Activated CD8-positive, alpha-beta T cell treated with anti-CD3 and anti-CD28 coated beads for 36 hours (primary cell): ENCODE results near the gene MEAF6. TPM values are rescaled to one million over a fixed set of nuclear protein-coding genes. Genes with fewer than 3 reads are reported as not detected.

ENCODE experiments used
- ATAC-seq: fragments of 200-7000 bp; cut with Tn5 transposase; one replicate; pipeline ENCODE4 v1.10.0; 2021; ENCODE audit warnings: mild to moderate bottlenecking, moderate library complexity
- CTCF ChIA-PET: fragments of 350-600 bp; sonication (Branson Sonifier 250); formaldehyde crosslinking; loops from one replicate; lab custom pipeline; 2021; ENCODE audit warnings: antibody characterized with exemption; lab: Charles Lee
- POLR2A ChIA-PET: fragments of 350-600 bp; sonication (Branson Sonifier 250); formaldehyde crosslinking; loops from one replicate; lab custom pipeline; 2021; ENCODE audit warnings: antibody characterized with exemption; lab: Charles Lee
- DNase-seq: peaks from one replicate; pipeline ENCODE4 v3.0.0-alpha.2; 2020
- H3K27ac Mint-ChIP-seq: one replicate; pipeline ENCODE4 v1.8.0; 2021; ENCODE audit warnings: mild to moderate bottlenecking, mixed read lengths
- H3K27me3 Mint-ChIP-seq: one replicate; pipeline ENCODE4 v1.8.0; 2021; ENCODE audit warnings: mixed read lengths
- H3K36me3 Mint-ChIP-seq: one replicate; pipeline ENCODE4 v1.8.0; 2021; ENCODE audit warnings: low read depth, mixed read lengths
- H3K4me1 Mint-ChIP-seq: one replicate; pipeline ENCODE4 v1.8.0; 2021; ENCODE audit warnings: low read depth, mixed read lengths
- H3K4me3 Mint-ChIP-seq: one replicate; pipeline ENCODE4 v1.8.0; 2021; ENCODE audit warnings: mild to moderate bottlenecking, moderate library complexity, mixed read lengths
- H3K9me3 Mint-ChIP-seq: one replicate; pipeline ENCODE4 v1.8.0; 2021; ENCODE audit warnings: mixed read lengths
- CTCF ChIP-seq: fragments of 200-600 bp; IDR thresholded peaks from one replicate; pipeline ENCODE4 v1.8.0; 2022; ENCODE audit warnings: antibody characterized with exemption, mild to moderate bottlenecking
- intact Hi-C: fragments of 100-400 bp; cut with micrococcal nuclease; formaldehyde crosslinking; loops from one replicate; pipeline ENCODE4 v1.10.0; 2022
- total RNA-seq, 2 experiments: library from RNA; stranded (reverse); gene quantifications; one replicate each; pipeline ENCODE4 v1.2.3, GENCODE V29; 2021

MEAF6 gene
- total RNA-seq, 2 experiments from 2014 or later, result 74.0 to 76.3 TPM

GRCh38 chr1:37472281-37472680 is 42.3 kb downstream of the MEAF6 start:
- ChIA-PET CTCF (interaction anchor here (1.2 to 8.9 kb wide), 6 partner anchors 14 to 211 kb away, joined by 3 to 112 read pairs (median 4); partner anchors contain the start of gene GNL2), POLR2A (interaction anchor here (1.0 to 9.3 kb wide), 4 partner anchors 9 to 42 kb away, joined by 3 to 52 read pairs (median 4); partner anchors contain the start of gene MEAF6)
- ATAC-seq (no peak), DNase-seq (peak; percentile 18)
- H3K27ac Mint-ChIP-seq, result peak overlapping the region; percentile 84
- TF ChIP-seq CTCF, result no peak
- H3K4me1 Mint-ChIP-seq, result peaks cover 34% of the 10 kb centered on the region
- H3K27me3 Mint-ChIP-seq, result no peaks in the 10 kb centered on the region
- H3K36me3 Mint-ChIP-seq, result peaks cover 23% of the 10 kb centered on the region
- intact Hi-C loops, result loop anchor here (5.0 kb wide), 1 partner anchor 540 kb away; the partner anchor contains the start of gene UTP11
- no peaks in the 10 kb centered on the region for H3K9me3 Mint-ChIP-seq
- H3K4me3 Mint-ChIP-seq, result peak overlapping the region; percentile 90

GRCh38 chr1:37471345-37472231 is 43.0 kb downstream of the MEAF6 start:
- DNase-seq (no peak), ATAC-seq (no peak)
- Mint-ChIP-seq H3K27ac (peak overlapping the region; percentile 84), H3K4me1 (peaks cover 38% of the 10 kb centered on the region), H3K4me3 (peak overlapping the region; percentile 90), H3K9me3 (no peaks in the 10 kb centered on the region), H3K27me3 (no peaks in the 10 kb centered on the region), H3K36me3 (peaks cover 17% of the 10 kb centered on the region)
- TF ChIP-seq CTCF, result no peak
- intact Hi-C loops, result loop anchor here (5.0 kb wide), 1 partner anchor 541 kb away; the partner anchor contains the start of gene UTP11
- ChIA-PET POLR2A (interaction anchor here (1.0 to 9.3 kb wide), 4 partner anchors 10 to 43 kb away, joined by 3 to 52 read pairs (median 4); partner anchors contain the start of gene MEAF6), CTCF (interaction anchor here (1.2 to 8.9 kb wide), 6 partner anchors 14 to 212 kb away, joined by 3 to 112 read pairs (median 4); partner anchors contain the start of gene GNL2)

- ATAC-seq (no peak), DNase-seq (no peak)
- ChIA-PET POLR2A (interaction anchor here (1.0 to 1.5 kb wide), 2 partner anchors 9 to 17 kb away, joined by 3 to 4 read pairs; no protein-coding TSS in a partner anchor), CTCF (interaction anchor here (1.0 to 8.4 kb wide), 3 partner anchors 13 to 17 kb away, joined by 3 to 112 read pairs (median 10); no protein-coding TSS in a partner anchor)
- Mint-ChIP-seq H3K27me3 (no peaks in the 10 kb centered on the region), H3K9me3 (no peaks in the 10 kb centered on the region), H3K4me3 (no peak overlapping the region), H3K4me1 (peaks cover 38% of the 10 kb centered on the region), H3K27ac (no peak overlapping the region), H3K36me3 (no peaks in the 10 kb centered on the region)
- no peak for TF ChIP-seq CTCF
- intact Hi-C loops, result no loop called here
These were observed 45.2 kb downstream of the MEAF6 start for GRCh38 chr1:37469386-37469785.

- H3K9me3 Mint-ChIP-seq, result no peaks in the 10 kb centered on the region
- no peak overlapping the region for H3K27ac Mint-ChIP-seq
- ChIA-PET POLR2A (interaction anchor here (1.2 kb wide), 1 partner anchor 9 kb away, joined by 3 read pairs; no protein-coding TSS in a partner anchor), CTCF (interaction anchor here (1.0 to 21.0 kb wide), 3 partner anchors 9 to 25 kb away, joined by 5 to 380 read pairs (median 41); no protein-coding TSS in a partner anchor)
- H3K27me3 Mint-ChIP-seq, result no peaks in the 10 kb centered on the region
- H3K4me3 Mint-ChIP-seq, result no peak overlapping the region
- H3K36me3 Mint-ChIP-seq, result no peaks in the 10 kb centered on the region
- intact Hi-C loops, result no loop called here
- ATAC-seq, result no peak
- peaks cover 33% of the 10 kb centered on the region for H3K4me1 Mint-ChIP-seq
- no peak for DNase-seq
- TF ChIP-seq CTCF, result no peak
These were observed 46.5 kb downstream of the MEAF6 start for GRCh38 chr1:37468037-37468436.
